ENCODE data around the gene GRIK1. TPM values are rescaled to one million over a fixed set of nuclear protein-coding genes. Genes with fewer than 3 reads are reported as not detected.

Gene GRIK1
- total RNA-seq, 1 donor from 2014 or later, result not detected

- no peak overlapping the region for H3K4me3 ChIP-seq (ENCODE audit: low read depth, low read length)
- TF ChIP-seq CTCF (conservative IDR thresholded peaks at IDR 0.05; ENCODE audit: low read depth, low read length), result no peak
- no peak for DNase-seq (ENCODE audit: low read depth)
Observed at GRCh38 chr21:29691616-29692491, 247.9 kb downstream of the GRIK1 start.

DNA sequence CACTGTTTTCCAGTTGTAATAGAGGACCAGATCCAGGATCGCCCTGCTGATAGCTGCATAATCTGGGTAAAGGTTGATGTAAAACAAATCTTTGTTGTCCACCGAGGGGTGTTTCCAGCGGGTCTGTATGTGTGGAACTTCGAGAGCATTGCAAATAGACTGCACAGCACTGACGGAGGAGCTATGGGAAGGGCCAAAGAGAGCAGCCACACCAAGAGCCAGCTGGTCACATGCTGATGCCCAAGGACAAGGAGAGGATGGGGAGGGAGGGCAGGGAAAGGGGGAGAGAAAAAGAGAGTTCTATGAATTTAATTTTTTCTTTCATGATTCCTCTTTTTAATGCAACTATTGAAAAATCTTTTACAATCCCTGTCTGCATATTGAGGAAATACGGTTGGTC, 250.0 kb downstream of the GRIK1 start:
- no peak overlapping the region for H3K4me3 ChIP-seq (ENCODE audit: low read depth, low read length)
- no peak for TF ChIP-seq CTCF (conservative IDR thresholded peaks at IDR 0.05; ENCODE audit: low read depth, low read length)
- DNase-seq (ENCODE audit: low read depth), result no peak

DNA sequence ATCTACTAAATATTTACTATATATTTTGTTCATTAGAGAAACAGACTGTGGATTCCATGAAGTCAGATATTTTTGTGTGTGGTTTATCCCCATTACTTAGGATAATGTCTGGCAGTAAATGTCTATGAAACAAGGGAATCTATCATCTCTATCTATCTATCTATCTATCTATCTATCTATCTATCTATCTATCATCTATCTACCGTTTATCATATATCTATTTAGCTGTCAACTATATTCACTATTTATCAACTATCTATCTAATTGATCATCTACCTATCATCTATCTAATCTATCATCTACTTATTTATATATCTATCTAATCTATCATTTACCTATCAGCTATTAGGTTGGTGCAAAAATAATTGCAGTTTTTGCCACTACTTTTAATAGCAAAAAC, 255.7 kb downstream of the GRIK1 start:
- no peak overlapping the region for H3K4me3 ChIP-seq (ENCODE audit: low read depth, low read length)
- TF ChIP-seq CTCF (conservative IDR thresholded peaks at IDR 0.05; ENCODE audit: low read depth, low read length), result no peak
- DNase-seq (ENCODE audit: low read depth), result no peak

- DNase-seq (ENCODE audit: low read depth), result no peak
- TF ChIP-seq CTCF (conservative IDR thresholded peaks at IDR 0.05; ENCODE audit: low read depth, low read length), result no peak
Observed at GRCh38 chr21:29682800-29683199, 257.0 kb downstream of the GRIK1 start.

GRCh38 chr21:29680273-29680672, 259.5 kb downstream of the GRIK1 start:
- no peak for DNase-seq (ENCODE audit: low read depth)
- TF ChIP-seq CTCF (conservative IDR thresholded peaks at IDR 0.05; ENCODE audit: low read depth, low read length), result no peak
- H3K4me3 ChIP-seq (ENCODE audit: low read depth, low read length), result no peak overlapping the region

More at GRCh38 chr21:29682800-29683199, 257.0 kb downstream of the GRIK1 start:
- H3K4me3 ChIP-seq (ENCODE audit: low read depth, low read length), result no peak overlapping the region

DNA sequence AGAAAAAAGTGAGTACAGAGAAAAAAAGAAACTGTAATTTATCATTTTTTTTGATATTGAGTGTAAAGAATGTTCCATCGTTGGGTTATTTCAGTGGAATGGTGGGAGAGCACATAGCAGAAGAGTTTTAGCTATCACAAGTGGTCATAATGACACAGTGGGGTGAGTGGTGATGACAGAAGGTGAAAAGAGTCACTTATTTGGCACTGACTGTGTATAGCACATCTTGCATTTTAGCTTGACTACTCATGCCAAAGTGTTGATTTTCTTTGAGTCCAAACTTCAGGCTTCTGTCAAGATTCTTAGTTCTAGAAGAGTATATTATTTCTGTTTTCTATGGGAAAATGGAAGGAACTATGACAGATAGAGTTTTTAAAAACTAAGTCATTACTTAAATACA, 261.2 kb downstream of the GRIK1 start:
- no peak for TF ChIP-seq CTCF (conservative IDR thresholded peaks at IDR 0.05; ENCODE audit: low read depth, low read length)
- DNase-seq (ENCODE audit: low read depth), result no peak

DNA sequence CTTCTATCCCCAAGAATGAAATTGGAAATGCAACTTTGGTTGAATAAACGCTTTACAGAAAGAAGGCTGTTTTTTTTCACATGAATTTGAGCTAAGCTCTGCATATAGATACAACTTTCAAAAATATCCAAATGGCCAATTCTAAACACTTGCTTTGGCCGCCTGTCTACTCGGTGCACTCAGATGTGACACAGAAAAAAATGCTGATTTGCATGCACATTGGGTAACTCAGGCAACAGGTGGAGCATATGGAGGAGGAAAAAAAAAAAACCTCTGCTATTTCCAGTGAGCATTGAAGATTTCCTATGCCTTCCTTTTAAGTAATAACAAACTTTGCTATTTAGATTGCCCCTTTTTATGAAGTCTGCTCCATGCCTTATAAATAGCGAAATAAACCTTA, 262.5 kb downstream of the GRIK1 start:
- no peak overlapping the region for H3K4me3 ChIP-seq (ENCODE audit: low read depth, low read length)
- TF ChIP-seq CTCF (conservative IDR thresholded peaks at IDR 0.05; ENCODE audit: low read depth, low read length), result no peak
- DNase-seq (ENCODE audit: low read depth), result no peak

More for the DNA sequence above, 261.2 kb downstream of the GRIK1 start:
- no peak overlapping the region for H3K4me3 ChIP-seq (ENCODE audit: low read depth, low read length)

Data from epithelial cell of proximal tubule (primary cell).